Testis (tissue), 3 donors: ENCODE results near the gene RNF126. TPM values are rescaled to one million over a fixed set of nuclear protein-coding genes. Genes with fewer than 3 reads are reported as not detected.

Source experiments
- DNase-seq: peaks from one replicate; pipeline ENCODE4 v3.0.0-alpha.2; 2019
- H3K27ac ChIP-seq, 2 donors: fragments of 200-600 bp; sonication (generic); one replicate each; pipeline ENCODE4 v1.5.1; 2019
- H3K27me3 ChIP-seq: fragments of 200-600 bp; sonication (generic); one replicate; pipeline ENCODE4 v1.5.1; 2019
- H3K36me3 ChIP-seq: fragments of 200-600 bp; sonication (generic); one replicate; pipeline ENCODE4 v1.5.1; 2017; ENCODE audit warnings: low read depth; ENCODE audit errors: missing control alignments
- H3K4me1 ChIP-seq: fragments of 200-600 bp; sonication (generic); one replicate; pipeline ENCODE4 v1.5.1; 2019
- H3K4me3 ChIP-seq, 2 donors: fragments of 200-600 bp; sonication (generic); one replicate each; pipeline ENCODE4 v1.5.1; 2017 to 2019
- H3K9me3 ChIP-seq: fragments of 200-600 bp; sonication (generic); one replicate; pipeline ENCODE4 v1.5.1; 2017
- POLR2A ChIP-seq: fragments of 450-650 bp; IDR thresholded peaks from one replicate; pipeline ENCODE4 v1.6.1; 2017; ENCODE audit warnings: antibody characterized with exemption, mild to moderate bottlenecking, moderate library complexity
- WGBS, 2 donors: methylation state at CpG; one replicate each; pipeline ENCODE4 v1.1.5; 2018; 5-methylcytosine and 5-hydroxymethylcytosine counted together
- intact Hi-C: fragments of 100-400 bp; cut with DNase I; formaldehyde crosslinking; loops from one replicate; pipeline ENCODE4 v1.15.1; 2023; ENCODE audit warnings: low total_unique reads
- polyA plus RNA-seq: library from polyadenylated mRNA; stranded (reverse); fragments of 350-450 nt; fragmentation: Illumina TruSeq; extraction: RNeasy Lipid Tissue Mini Kit (QIAGEN cat#74804); gene quantifications from one replicate; pipeline ENCODE4 v1.2.3, GENCODE V29; 2014; ENCODE audit warnings: low read depth, low replicate concordance; ENCODE audit not compliant: insufficient read depth
- total RNA-seq, 2 donors: library from RNA; depleted of rRNA; stranded (reverse); fragments of >200 nt; gene quantifications; one replicate each; pipeline ENCODE4 v1.2.3, GENCODE V29; 2016
- TF ChIP-seq, protein P1 (sequence below), 3 experiments: fragments of 450-650 bp in 2 of 3; fragments of 200-600 bp in 1 of 3; sonication (generic) in 1 of 3; IDR thresholded peaks; one replicate each; pipeline ENCODE4 v1.5.1; 2016 to 2019; ENCODE audit warnings: antibody characterized with exemption in 3 of 3, mild to moderate bottlenecking in 2 of 3, moderate library complexity in 1 of 3

The RNF126 gene
- total and polyA plus RNA-seq, 3 donors from 2014 or later, result 107 to 158 (median 148) TPM

DNA sequence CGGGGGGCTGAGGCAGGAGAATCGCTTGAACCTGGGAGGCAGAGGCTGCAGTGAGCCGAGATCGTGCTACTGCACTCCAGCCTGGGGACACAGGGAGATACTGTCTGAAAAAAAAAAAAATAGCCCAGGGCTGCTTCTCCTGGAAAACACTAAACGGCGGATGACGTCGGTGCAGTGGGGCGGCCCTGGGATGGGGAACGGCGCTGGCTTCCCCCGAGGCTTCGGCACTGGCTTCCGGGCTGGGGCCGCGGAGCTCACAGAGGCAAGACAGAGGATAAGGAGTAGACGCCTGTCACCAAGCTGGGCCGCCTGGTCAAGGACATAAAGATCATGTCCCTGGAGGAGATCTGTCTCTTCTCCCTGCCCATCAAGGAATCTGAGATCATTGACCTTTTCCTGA lies 27.2 kb upstream of the RNF126 start:
- H3K4me1 ChIP-seq, result no peaks in the 10 kb centered on the region
- WGBS, 2 donors, result 67 to 89% methylated on average over 10 to 18 of the region's 18 CpGs
- no peak overlapping the region for H3K27ac ChIP-seq
- no peak for DNase-seq
- intact Hi-C loops, result no loop called here
- no peaks in the 10 kb centered on the region for H3K9me3 ChIP-seq
- TF ChIP-seq, protein P1, sequence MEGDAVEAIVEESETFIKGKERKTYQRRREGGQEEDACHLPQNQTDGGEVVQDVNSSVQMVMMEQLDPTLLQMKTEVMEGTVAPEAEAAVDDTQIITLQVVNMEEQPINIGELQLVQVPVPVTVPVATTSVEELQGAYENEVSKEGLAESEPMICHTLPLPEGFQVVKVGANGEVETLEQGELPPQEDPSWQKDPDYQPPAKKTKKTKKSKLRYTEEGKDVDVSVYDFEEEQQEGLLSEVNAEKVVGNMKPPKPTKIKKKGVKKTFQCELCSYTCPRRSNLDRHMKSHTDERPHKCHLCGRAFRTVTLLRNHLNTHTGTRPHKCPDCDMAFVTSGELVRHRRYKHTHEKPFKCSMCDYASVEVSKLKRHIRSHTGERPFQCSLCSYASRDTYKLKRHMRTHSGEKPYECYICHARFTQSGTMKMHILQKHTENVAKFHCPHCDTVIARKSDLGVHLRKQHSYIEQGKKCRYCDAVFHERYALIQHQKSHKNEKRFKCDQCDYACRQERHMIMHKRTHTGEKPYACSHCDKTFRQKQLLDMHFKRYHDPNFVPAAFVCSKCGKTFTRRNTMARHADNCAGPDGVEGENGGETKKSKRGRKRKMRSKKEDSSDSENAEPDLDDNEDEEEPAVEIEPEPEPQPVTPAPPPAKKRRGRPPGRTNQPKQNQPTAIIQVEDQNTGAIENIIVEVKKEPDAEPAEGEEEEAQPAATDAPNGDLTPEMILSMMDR (IDR thresholded peaks at IDR 0.05), result no peak
- TF ChIP-seq POLR2A, result no peak
- H3K36me3 ChIP-seq, result no peaks in the 10 kb centered on the region
- H3K27me3 ChIP-seq, result no peaks in the 10 kb centered on the region
- no peak overlapping the region for H3K4me3 ChIP-seq

- H3K27me3 ChIP-seq, result no peaks in the 10 kb centered on the region
- TF ChIP-seq, protein P1 (IDR thresholded peaks at IDR 0.05), result no peak
- no peak for TF ChIP-seq POLR2A
- WGBS, 2 donors, result 78 to 91% methylated on average over 17 of the region's 17 CpGs
- no peaks in the 10 kb centered on the region for H3K4me1 ChIP-seq
- intact Hi-C loops, result no loop called here
- no peak for DNase-seq
- no peaks in the 10 kb centered on the region for H3K36me3 ChIP-seq
- no peak overlapping the region for H3K27ac ChIP-seq
- no peaks in the 10 kb centered on the region for H3K9me3 ChIP-seq
- no peak overlapping the region for H3K4me3 ChIP-seq
These were observed 26.0 kb upstream of the RNF126 start for GRCh38 chr19:688992-689391.

DNA sequence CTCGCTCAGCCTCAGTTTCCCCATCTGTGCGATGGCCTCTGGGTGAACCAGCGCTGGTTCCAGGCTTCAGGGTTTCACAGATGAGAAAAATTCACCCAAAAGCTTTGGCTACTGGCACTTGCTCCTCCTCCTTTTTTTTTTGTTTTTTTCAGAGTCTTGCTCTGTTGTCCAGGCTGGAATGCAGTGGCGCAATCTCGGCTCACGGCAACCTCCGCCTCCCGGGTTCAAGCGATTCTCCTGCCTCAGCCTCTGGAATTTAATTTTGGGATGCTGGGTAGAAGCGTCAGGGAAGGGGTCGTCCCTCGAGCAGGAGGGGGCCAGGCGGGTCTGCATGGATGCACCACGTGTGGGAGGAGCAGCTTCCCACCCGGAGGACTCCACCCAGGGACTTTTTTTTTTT lies 25.2 kb upstream of the RNF126 start:
- DNase-seq, result no peak
- Histone ChIP-seq H3K27me3 (no peaks in the 10 kb centered on the region), H3K9me3 (no peaks in the 10 kb centered on the region), H3K27ac (no peak overlapping the region), H3K4me3 (no peak overlapping the region), H3K36me3 (no peaks in the 10 kb centered on the region), H3K4me1 (no peaks in the 10 kb centered on the region)
- intact Hi-C loops, result no loop called here
- 46 to 70% methylated on average over 15 of the region's 15 CpGs for WGBS, 2 donors
- TF ChIP-seq, protein P1 (IDR thresholded peaks at IDR 0.05), result no peak
- no peak for TF ChIP-seq POLR2A

DNA sequence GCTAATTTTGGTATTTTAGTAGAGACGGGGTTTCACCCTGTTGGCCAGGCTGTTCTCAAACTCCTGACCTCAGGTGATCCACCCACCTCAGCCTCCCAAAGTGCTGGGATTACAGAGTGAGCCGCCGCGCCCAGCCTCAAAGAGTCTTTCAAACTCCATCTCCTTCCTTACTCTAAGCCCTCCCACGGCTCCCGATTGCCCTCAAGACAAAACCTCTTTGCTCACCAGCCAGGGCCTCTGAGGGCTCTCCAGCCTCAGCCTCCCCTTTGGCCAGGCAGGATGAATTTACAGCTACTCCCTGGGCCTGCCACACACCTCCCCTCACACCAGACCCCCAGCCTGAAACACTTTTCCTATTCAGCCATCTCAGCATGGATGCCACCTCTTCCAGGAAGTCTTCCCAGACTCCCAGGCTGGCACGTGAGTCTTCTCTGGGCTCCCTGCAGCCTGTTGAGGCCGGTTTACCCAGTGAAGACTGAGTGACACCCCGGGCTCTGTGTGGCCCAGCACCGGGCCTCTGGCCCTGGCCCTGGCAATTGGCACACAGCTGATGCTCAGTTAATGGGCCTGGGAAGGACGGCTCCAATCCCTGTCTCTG lies 24.7 kb upstream of the RNF126 start:
- Histone ChIP-seq H3K27me3 (no peaks in the 10 kb centered on the region), H3K36me3 (no peaks in the 10 kb centered on the region), H3K4me1 (no peaks in the 10 kb centered on the region), H3K4me3 (no peak overlapping the region), H3K27ac (no peak overlapping the region), H3K9me3 (no peaks in the 10 kb centered on the region)
- no peak for DNase-seq
- TF ChIP-seq POLR2A, result no peak
- TF ChIP-seq, protein P1 (IDR thresholded peaks at IDR 0.05), result no peak
- WGBS, 2 donors, result 87 to 89% methylated on average over 11 of the region's 11 CpGs
- intact Hi-C loops, result no loop called here

GRCh38 chr19:686589-687297 lies 23.7 kb upstream of the RNF126 start:
- H3K27me3 ChIP-seq, result no peaks in the 10 kb centered on the region
- DNase-seq, result no peak
- H3K27ac ChIP-seq, result no peak overlapping the region
- H3K4me1 ChIP-seq, result no peaks in the 10 kb centered on the region
- TF ChIP-seq POLR2A, result no peak
- TF ChIP-seq, protein P1 (IDR thresholded peaks at IDR 0.05), result no peak
- WGBS, 2 donors, result 74 to 78% methylated on average over 11 to 17 of the region's 17 CpGs
- H3K4me3 ChIP-seq, result no peak overlapping the region
- intact Hi-C loops, result no loop called here
- H3K9me3 ChIP-seq, result no peaks in the 10 kb centered on the region
- no peaks in the 10 kb centered on the region for H3K36me3 ChIP-seq
